ENCODE results near the gene APOL6.

Gene APOL6

GRCh38 chr22:35683560-35683959 is 35.3 kb downstream of the APOL6 start:
- TF ChIP-seq ZNF596 (tag by site-specific recombination; IDR thresholded peaks at IDR 0.05) (peak; percentile 59; the same call in 1 of the 2 replicates), PRDM1 (tag by site-specific recombination; IDR thresholded peaks at IDR 0.05) (peak; percentile 46; the same call in 1 of the 2 replicates), KLF17 (tag by site-specific recombination; IDR thresholded peaks at IDR 0.05) (no peak), ZNF366 (tag by site-specific recombination; conservative IDR thresholded peaks at IDR 0.05) (peak; percentile 95)
- H3K9me3 ChIP-seq (ENCODE audit: control insufficient read depth, insufficient read depth, low read depth, low read length), result no peaks in the 10 kb centered on the region
- H3K4me3 ChIP-seq (ENCODE audit: low read depth, low read length), result no peak overlapping the region
- CTCF ChIA-PET, result interaction anchor here (0.6 to 1.6 kb wide), 10 partner anchors 10 to 444 kb away, joined by 3 to 7 read pairs (median 4); no protein-coding TSS in a partner anchor
- H3K4me1 ChIP-seq (ENCODE audit: control insufficient read depth, insufficient read depth, low read length), result no peaks in the 10 kb centered on the region
- H3K36me3 ChIP-seq (ENCODE audit: control insufficient read depth in 2 of 2, insufficient read depth in 1 of 2, low read length in 2 of 2), result no peaks in the 10 kb centered on the region
- H3K27ac ChIP-seq (ENCODE audit: extremely low read depth, low read depth, low read length), result no peak overlapping the region
- POLR2A ChIA-PET, result no interaction called here

GRCh38 chr22:35684270-35684700 is 36.0 kb downstream of the APOL6 start:
- Histone ChIP-seq H3K9me3 (ENCODE audit: control insufficient read depth, insufficient read depth, low read depth, low read length) (no peaks in the 10 kb centered on the region), H3K4me1 (ENCODE audit: control insufficient read depth, insufficient read depth, low read length) (no peaks in the 10 kb centered on the region), H3K27ac (ENCODE audit: extremely low read depth, low read depth, low read length) (no peak overlapping the region), H3K4me3 (ENCODE audit: low read depth, low read length) (no peak overlapping the region), H3K36me3 (ENCODE audit: control insufficient read depth in 2 of 2, insufficient read depth in 1 of 2, low read length in 2 of 2) (no peaks in the 10 kb centered on the region)
- ChIA-PET POLR2A (interaction anchor here (0.7 kb wide), 1 partner anchor 487 kb away, joined by 3 read pairs; no protein-coding TSS in a partner anchor), CTCF (interaction anchor here (0.6 to 1.7 kb wide), 28 partner anchors 8 to 732 kb away, joined by 3 to 9 read pairs (median 4); partner anchors contain the start of gene APOL6)
- TF ChIP-seq ZNF184 (tag by site-specific recombination; IDR thresholded peaks at IDR 0.05) (no peak), ZSCAN4 (tag by site-specific recombination; IDR thresholded peaks at IDR 0.05) (peak; percentile 84), PRDM10 (tag by site-specific recombination; IDR thresholded peaks at IDR 0.05) (no peak), ZNF571 (tag by site-specific recombination; IDR thresholded peaks at IDR 0.05) (no peak), ZNF654 (tag by site-specific recombination; IDR thresholded peaks at IDR 0.05; ENCODE audit: low read depth) (peak; percentile 92), SP3 (tag by site-specific recombination; IDR thresholded peaks at IDR 0.05) (no peak), ZNF391 (tag by site-specific recombination; IDR thresholded peaks at IDR 0.05; ENCODE audit: borderline replicate concordance, low read depth) (peak; percentile 26; the same call in 1 of the 2 replicates)

GRCh38 chr22:35684732-35685131 is 36.5 kb downstream of the APOL6 start:
- ChIA-PET POLR2A (interaction anchor here (0.6 to 0.7 kb wide), 2 partner anchors 344 to 487 kb away, joined by 3 to 6 read pairs; partner anchors contain the start of gene RBFOX2), CTCF (interaction anchor here (0.6 to 1.7 kb wide), 26 partner anchors 8 to 617 kb away, joined by 3 to 9 read pairs (median 4); partner anchors contain the start of gene APOL6)
- TF ChIP-seq ZNF311 (tag by site-specific recombination; IDR thresholded peaks at IDR 0.05; ENCODE audit: borderline replicate concordance) (no peak), ZNF433 (tag by site-specific recombination; IDR thresholded peaks at IDR 0.05; ENCODE audit: low read depth) (no peak), ZNF302 (tag by site-specific recombination; IDR thresholded peaks at IDR 0.05; ENCODE audit: low read depth) (no peak), BCL11A (tag by site-specific recombination; IDR thresholded peaks at IDR 0.05; ENCODE audit: low read depth) (no peak), ZBTB6 (tag by site-specific recombination; IDR thresholded peaks at IDR 0.05) (no peak)
- Histone ChIP-seq H3K4me3 (ENCODE audit: low read depth, low read length) (no peak overlapping the region), H3K4me1 (ENCODE audit: control insufficient read depth, insufficient read depth, low read length) (no peaks in the 10 kb centered on the region), H3K27ac (ENCODE audit: extremely low read depth, low read depth, low read length) (no peak overlapping the region), H3K36me3 (ENCODE audit: control insufficient read depth in 2 of 2, insufficient read depth in 1 of 2, low read length in 2 of 2) (no peaks in the 10 kb centered on the region), H3K9me3 (ENCODE audit: control insufficient read depth, insufficient read depth, low read depth, low read length) (no peaks in the 10 kb centered on the region)
